Astrocyte of the spinal cord (primary cell): ENCODE results near the gene FCHO2.
"Not testable (repeated sequence)": the region's sequence is repeated elsewhere in the genome, so short reads cannot be mapped to it uniquely, and the experiment has no call there.

Source experiments
- DNase-seq: peaks from one replicate; pipeline ENCODE4 v3.0.0; 2011; ENCODE audit warnings: low read depth, low spot score
- H3K4me3 ChIP-seq: 2 replicates; pipeline ENCODE4 v1.5.1; 2011; ENCODE audit warnings: low read depth, mild to moderate bottlenecking, low read length, moderate library complexity
- in situ Hi-C: cut with HindIII; loops from 2 replicates; pipeline ENCODE4 v1.10.0; 2017; ENCODE audit warnings: low sequenced_read_pairs
- TF ChIP-seq, protein P1 (sequence below): IDR thresholded peaks from 2 replicates; pipeline ENCODE4 v1.5.1; 2012; ENCODE audit warnings: low read depth, mild to moderate bottlenecking, low read length, inconsistent platforms

FCHO2 gene

DNA sequence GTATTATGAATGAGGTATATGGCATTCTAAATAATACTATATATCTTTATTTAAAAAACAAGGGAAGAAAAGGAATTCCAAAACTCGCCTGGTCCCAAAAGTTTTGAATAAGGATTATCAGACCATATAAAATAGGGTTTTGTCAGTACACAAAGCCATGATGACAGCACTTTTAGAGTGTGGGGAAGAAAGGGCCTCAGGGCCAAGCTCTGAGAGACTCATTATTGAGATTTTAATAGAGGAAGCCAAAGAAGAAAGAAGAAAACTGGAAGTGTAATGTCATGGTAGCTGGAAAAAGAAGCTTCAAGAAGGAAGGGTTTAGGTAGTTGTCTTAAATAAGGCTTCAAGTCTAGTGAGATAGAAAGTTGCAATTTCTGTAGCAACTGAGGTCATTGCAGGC lies 53.0 kb downstream of the FCHO2 start:
- DNase-seq, result no peak
- TF ChIP-seq, protein P1, sequence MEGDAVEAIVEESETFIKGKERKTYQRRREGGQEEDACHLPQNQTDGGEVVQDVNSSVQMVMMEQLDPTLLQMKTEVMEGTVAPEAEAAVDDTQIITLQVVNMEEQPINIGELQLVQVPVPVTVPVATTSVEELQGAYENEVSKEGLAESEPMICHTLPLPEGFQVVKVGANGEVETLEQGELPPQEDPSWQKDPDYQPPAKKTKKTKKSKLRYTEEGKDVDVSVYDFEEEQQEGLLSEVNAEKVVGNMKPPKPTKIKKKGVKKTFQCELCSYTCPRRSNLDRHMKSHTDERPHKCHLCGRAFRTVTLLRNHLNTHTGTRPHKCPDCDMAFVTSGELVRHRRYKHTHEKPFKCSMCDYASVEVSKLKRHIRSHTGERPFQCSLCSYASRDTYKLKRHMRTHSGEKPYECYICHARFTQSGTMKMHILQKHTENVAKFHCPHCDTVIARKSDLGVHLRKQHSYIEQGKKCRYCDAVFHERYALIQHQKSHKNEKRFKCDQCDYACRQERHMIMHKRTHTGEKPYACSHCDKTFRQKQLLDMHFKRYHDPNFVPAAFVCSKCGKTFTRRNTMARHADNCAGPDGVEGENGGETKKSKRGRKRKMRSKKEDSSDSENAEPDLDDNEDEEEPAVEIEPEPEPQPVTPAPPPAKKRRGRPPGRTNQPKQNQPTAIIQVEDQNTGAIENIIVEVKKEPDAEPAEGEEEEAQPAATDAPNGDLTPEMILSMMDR, result no peak
- in situ Hi-C loops, result no loop called here
- no peak overlapping the region for H3K4me3 ChIP-seq

DNA sequence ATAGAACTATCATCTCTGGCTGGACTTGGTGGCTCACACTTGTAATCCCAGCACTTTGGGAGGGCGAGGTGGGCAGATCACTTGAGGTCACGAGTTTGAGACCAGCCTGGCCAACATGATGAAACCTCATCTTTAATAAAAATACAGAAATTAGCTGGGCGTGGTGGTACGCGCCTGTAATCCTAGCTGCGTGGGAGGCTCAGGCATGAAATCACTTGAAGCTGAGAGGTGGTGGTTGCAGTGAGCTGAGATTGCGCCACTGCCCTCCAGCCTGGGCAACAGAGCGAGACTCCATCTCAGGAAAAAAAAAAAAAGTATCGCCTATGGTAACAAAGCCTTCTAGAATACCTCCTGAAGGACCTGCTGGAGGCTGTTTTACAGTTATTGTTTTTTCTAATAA lies 55.8 kb downstream of the FCHO2 start:
- DNase-seq, in situ Hi-C loops, H3K4me3 ChIP-seq: not testable (repeated sequence)

DNA sequence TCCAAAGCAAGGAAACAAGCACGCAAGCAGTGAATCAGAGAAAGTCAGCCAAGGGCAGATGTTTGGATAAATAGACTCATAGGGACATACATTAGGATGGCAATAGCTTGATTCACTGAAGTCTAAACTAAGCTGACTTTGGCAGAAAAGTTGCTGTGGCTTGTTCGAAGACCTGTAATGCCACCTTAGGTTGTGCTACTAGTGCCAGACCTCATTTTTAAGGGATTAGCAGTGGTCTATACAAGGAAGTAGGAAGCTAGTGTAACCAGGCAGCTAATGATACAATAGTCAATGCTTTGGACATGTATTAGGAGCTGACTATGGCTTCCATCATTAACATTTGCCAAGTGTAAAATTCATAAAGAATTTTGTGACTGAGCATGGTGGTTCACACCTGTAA lies 63.1 kb downstream of the FCHO2 start:
- in situ Hi-C loops, result no loop called here
- TF ChIP-seq, protein P1, result no peak

DNA sequence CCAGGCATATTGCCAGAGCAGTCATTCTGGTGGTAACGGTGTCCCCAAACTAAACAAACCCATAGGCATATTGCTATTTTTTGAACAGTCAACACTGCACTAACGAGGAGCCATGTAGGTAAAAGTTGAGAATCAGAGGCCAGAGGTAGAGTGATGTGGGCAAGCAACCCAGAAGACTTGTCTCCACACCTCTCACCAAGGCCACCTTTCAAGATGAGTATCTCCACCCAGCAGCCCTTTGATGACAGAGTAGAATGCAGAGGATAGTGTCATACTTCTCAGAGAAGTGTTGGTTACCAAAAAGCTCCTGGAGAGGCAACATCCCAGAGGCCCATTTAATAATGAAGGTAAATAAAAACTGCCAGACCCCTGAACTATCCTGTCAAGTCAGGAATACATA lies 63.9 kb downstream of the FCHO2 start:
- in situ Hi-C loops, result no loop called here
- no peak overlapping the region for H3K4me3 ChIP-seq
- TF ChIP-seq, protein P1, result no peak
- DNase-seq, result no peak

More for the DNA sequence above, 63.1 kb downstream of the FCHO2 start:
- no peak overlapping the region for H3K4me3 ChIP-seq
- DNase-seq, result no peak

DNA sequence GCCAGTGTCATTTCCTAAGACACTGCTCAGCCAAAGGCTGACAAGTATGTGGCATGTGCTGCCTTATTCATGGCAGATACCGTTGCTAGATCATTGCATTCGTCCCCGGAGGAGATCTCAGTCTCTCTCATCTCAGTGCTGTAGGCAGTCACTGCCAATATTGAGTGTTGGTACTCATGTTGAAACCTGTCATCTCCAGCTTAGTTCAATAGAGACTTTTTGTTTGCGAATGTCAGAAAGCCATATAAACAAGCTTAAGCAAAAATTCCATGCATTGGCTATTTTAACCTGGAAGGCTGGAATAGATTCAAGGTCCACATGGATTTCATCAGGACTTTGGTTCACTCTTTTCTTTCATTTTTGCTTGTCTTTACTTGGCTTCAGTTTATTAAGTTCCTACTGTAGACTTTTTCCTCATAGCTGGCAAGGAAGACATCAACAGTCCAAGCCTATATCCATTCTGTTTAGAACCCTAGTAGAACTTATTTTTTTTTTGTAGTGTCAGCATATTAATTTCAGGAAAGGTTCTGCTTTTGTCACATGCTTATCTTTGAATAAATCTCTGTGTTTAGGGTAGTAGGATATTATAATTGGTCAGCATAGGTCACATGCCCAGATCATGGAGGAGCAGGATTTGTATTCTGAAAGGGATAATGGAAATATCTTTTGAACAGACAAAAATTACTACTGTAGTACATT lies 66.8 kb downstream of the FCHO2 start:
- no peak for DNase-seq
- TF ChIP-seq, protein P1, result no peak
- in situ Hi-C loops, result no loop called here
- no peak overlapping the region for H3K4me3 ChIP-seq

DNA sequence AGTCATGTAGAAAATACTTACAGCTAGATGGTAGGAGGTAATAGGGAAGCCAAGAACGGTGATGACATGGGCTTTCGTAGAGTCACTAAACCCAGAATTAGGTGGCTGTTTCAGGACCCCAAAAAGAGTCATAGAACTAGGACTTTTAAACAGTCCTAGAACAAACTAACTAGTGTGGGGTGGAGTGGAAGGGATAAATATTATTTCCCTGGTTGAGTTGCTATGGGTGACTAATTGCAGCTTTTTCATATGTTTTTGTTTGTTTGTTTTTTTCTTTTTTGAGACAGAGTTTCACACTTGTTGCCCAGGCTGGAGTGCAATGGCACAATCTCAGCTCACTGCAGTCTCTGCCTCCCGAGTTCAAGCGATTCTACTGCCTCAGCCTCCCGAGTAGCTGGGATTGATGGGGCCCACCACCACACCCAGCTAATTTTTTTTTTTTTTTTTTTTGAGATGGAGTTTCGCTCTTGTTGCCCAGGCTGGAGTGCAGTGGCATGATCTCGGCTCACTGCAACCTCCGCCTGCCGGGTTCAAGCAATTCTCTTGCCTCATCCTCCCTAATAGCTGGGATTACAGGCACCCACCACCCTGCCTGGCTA lies 69.2 kb downstream of the FCHO2 start:
- peak; percentile 20 for DNase-seq
- in situ Hi-C loops, H3K4me3 ChIP-seq: not testable (repeated sequence)

DNA sequence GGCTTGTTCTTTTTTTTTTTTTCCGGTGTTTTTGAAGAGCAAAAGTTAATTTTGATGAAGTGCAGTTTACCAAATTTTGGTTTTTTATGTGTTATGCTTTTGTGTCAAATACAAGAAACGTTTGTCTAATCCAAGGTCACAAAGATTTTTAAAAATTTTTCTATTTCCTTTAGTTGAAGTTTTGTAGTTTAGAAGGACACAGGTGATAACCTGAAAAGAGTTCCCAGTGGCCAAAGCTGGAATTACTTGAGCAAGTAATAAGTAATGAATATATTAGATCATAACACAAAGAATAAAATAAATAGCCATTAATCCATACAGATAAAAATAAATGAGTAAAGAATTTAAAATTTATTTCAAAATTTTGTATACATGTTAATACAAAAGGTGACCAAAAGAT lies 71.5 kb downstream of the FCHO2 start:
- H3K4me3 ChIP-seq, result no peak overlapping the region
- TF ChIP-seq, protein P1, result no peak
- in situ Hi-C loops, result no loop called here
- DNase-seq, result no peak
